CD4-positive, CD25-positive, alpha-beta regulatory T cell (primary cell): Measurements from ENCODE around the gene RCL1. TPM values are rescaled to one million over a fixed set of nuclear protein-coding genes. Genes with fewer than 3 reads are reported as not detected.
"Not testable (repeated sequence)": the region's sequence is repeated elsewhere in the genome, so short reads cannot be mapped to it uniquely, and the experiment has no call there.

Experiments used
- ATAC-seq, 2 donors: fragments of 150-1000 bp; cut with Tn5 transposase; one replicate each; pipeline ENCODE4 v1.10.0; 2021; ENCODE audit warnings: low read depth in 2 of 2, moderate number of reproducible peaks in 2 of 2, moderate library complexity in 1 of 2
- DNase-seq, 3 donors: peaks; one replicate each; pipeline versions ENCODE4 v3.0.0 to v3.0.0-alpha.2; 2012 to 2022; ENCODE audit warnings: mixed read lengths in 1 of 3
- H3K27ac ChIP-seq: one replicate; pipeline ENCODE4 v1.7.0; 2013; ENCODE audit warnings: mild to moderate bottlenecking, low read length; ENCODE audit not compliant: insufficient read depth, poor library complexity, severe bottlenecking
- H3K27me3 ChIP-seq: one replicate; pipeline ENCODE4 v1.7.0; 2013; ENCODE audit warnings: low read length; ENCODE audit not compliant: control insufficient read depth, insufficient read depth
- H3K36me3 ChIP-seq: one replicate; pipeline ENCODE4 v1.7.0; 2013; ENCODE audit warnings: mild to moderate bottlenecking, low read length, moderate library complexity; ENCODE audit not compliant: control insufficient read depth, insufficient read depth
- H3K4me1 ChIP-seq: 2 replicates; pipeline ENCODE4 v1.7.0; 2013; ENCODE audit warnings: mild to moderate bottlenecking, low read length; ENCODE audit not compliant: insufficient read depth, control insufficient read depth, poor library complexity, severe bottlenecking
- H3K4me3 ChIP-seq: one replicate; pipeline ENCODE4 v1.7.0; 2013; ENCODE audit warnings: low read depth, mild to moderate bottlenecking, low read length, moderate library complexity
- H3K9me3 ChIP-seq, 2 experiments: 1 replicate in 1 of 2; 2 replicates in 1 of 2; pipeline ENCODE4 v1.7.0; 2013; ENCODE audit warnings: low read length in 2 of 2, mild to moderate bottlenecking in 1 of 2, moderate library complexity in 1 of 2; ENCODE audit not compliant: control insufficient read depth in 2 of 2
- H3K27ac Mint-ChIP-seq, 3 donors: one replicate each; pipeline ENCODE4 v1.8.0; 2020 to 2022; ENCODE audit warnings: mild to moderate bottlenecking in 3 of 3, mixed read lengths in 3 of 3, moderate library complexity in 2 of 3
- H3K27me3 Mint-ChIP-seq: one replicate; pipeline ENCODE4 v1.8.0; 2022; ENCODE audit warnings: mild to moderate bottlenecking, mixed read lengths
- H3K36me3 Mint-ChIP-seq: one replicate; pipeline ENCODE4 v1.8.0; 2020; ENCODE audit warnings: mixed read lengths
- H3K4me1 Mint-ChIP-seq, 4 donors: one replicate each; pipeline ENCODE4 v1.8.0; 2020 to 2022; ENCODE audit warnings: mixed read lengths in 4 of 4, mild to moderate bottlenecking in 1 of 4
- H3K4me3 Mint-ChIP-seq, 4 donors: one replicate each; pipeline ENCODE4 v1.8.0; 2020 to 2022; ENCODE audit warnings: mild to moderate bottlenecking in 4 of 4, mixed read lengths in 4 of 4, moderate library complexity in 3 of 4
- H3K9me3 Mint-ChIP-seq, 7 donors: one replicate each; pipeline ENCODE4 v1.8.0; 2020 to 2022; ENCODE audit warnings: mixed read lengths in 7 of 7, mild to moderate bottlenecking in 3 of 7, moderate library complexity in 2 of 7
- polyA plus RNA-seq, 4 donors: library from polyadenylated mRNA; unstranded; fragments of 300-500 nt; fragmentation: Illumina TruSeq; gene quantifications; one replicate each; pipeline ENCODE4 v1.2.3, GENCODE V29; 2021
- total RNA-seq: library from RNA; stranded (reverse); gene quantifications from one replicate; pipeline ENCODE4 v1.2.3, GENCODE V29; 2022

The RCL1 gene
- total RNA-seq (27.9 TPM), polyA plus RNA-seq (10 to 100 TPM; 13.3 to 19.2 (median 14.5) TPM)

- Mint-ChIP-seq H3K36me3 (no peaks in the 10 kb centered on the region), H3K4me1 (peaks cover 3 to 51% (median 33%) of the 10 kb centered on the region in 4 donors), H3K9me3 (no peaks in the 10 kb centered on the region), H3K4me3 (peak within 1 kb of the TSS; percentile 94 to 98 (median 95)), H3K27ac (peak within 1 kb of the TSS; percentile 87 to 96 (median 95)), H3K27me3 (peaks cover 12% of the 10 kb centered on the region)
- Histone ChIP-seq H3K27me3 (no peaks in the 10 kb centered on the region), H3K9me3 (no peaks in the 10 kb centered on the region), H3K4me1 (peaks cover 23% of the 10 kb centered on the region), H3K4me3 (peak within 1 kb of the TSS; percentile 94), H3K27ac (peak within 1 kb of the TSS; percentile 76), H3K36me3 (no peaks in the 10 kb centered on the region)
- DNase-seq (peak; percentile 93 to 98 (median 97)), ATAC-seq (peak; percentile 95 to 96)
Observed at GRCh38 chr9:4792572-4793458, at the start of gene RCL1. Gene RCL1 (plus strand): TSS chr9:4792944. CDS start chr9:4793092, 148 bp downstream.

GRCh38 chr9:4743131-4743875 is 49.4 kb upstream of the RCL1 start:
- no peaks in the 10 kb centered on the region for H3K27me3 Mint-ChIP-seq
- peak overlapping the region; percentile 17 to 99 (median 62) for H3K4me3 Mint-ChIP-seq
- no peaks in the 10 kb centered on the region for H3K9me3 Mint-ChIP-seq
- H3K4me1 ChIP-seq, result peaks cover 32% of the 10 kb centered on the region
- no peaks in the 10 kb centered on the region for H3K27me3 ChIP-seq
- H3K4me3 ChIP-seq, result no peak overlapping the region
- peaks cover 7 to 28% (median 18%) of the 10 kb centered on the region in 4 donors for H3K4me1 Mint-ChIP-seq
- no peaks in the 10 kb centered on the region for H3K9me3 ChIP-seq
- H3K27ac Mint-ChIP-seq, result peak overlapping the region; percentile 8 to 19 (median 11)
- H3K27ac ChIP-seq, result no peak overlapping the region
- no peak for ATAC-seq
- DNase-seq, result no peak
- no peaks in the 10 kb centered on the region for H3K36me3 Mint-ChIP-seq
- H3K36me3 ChIP-seq, result no peaks in the 10 kb centered on the region

GRCh38 chr9:4746278-4747030 is 46.3 kb upstream of the RCL1 start:
- Histone ChIP-seq H3K9me3 (no peaks in the 10 kb centered on the region), H3K27me3 (no peaks in the 10 kb centered on the region), H3K4me1 (peaks cover 7% of the 10 kb centered on the region), H3K4me3 (no peak overlapping the region), H3K27ac (no peak overlapping the region), H3K36me3 (no peaks in the 10 kb centered on the region)
- no peaks in the 10 kb centered on the region for H3K36me3 Mint-ChIP-seq
- H3K27ac Mint-ChIP-seq, result no peak overlapping the region
- peaks cover 6 to 12% (median 11%) of the 10 kb centered on the region in 4 donors for H3K4me1 Mint-ChIP-seq
- ATAC-seq (no peak), DNase-seq (no peak)
- no peaks in the 10 kb centered on the region for H3K9me3 Mint-ChIP-seq
- H3K4me3 Mint-ChIP-seq, result no peak overlapping the region
- H3K27me3 Mint-ChIP-seq, result peaks cover 16% of the 10 kb centered on the region

GRCh38 chr9:4748612-4749011 is 44.1 kb upstream of the RCL1 start:
- Mint-ChIP-seq H3K4me1 (peaks cover 2 to 12% (median 8%) of the 10 kb centered on the region in 4 donors), H3K36me3 (no peaks in the 10 kb centered on the region)
- no peaks in the 10 kb centered on the region for H3K27me3 ChIP-seq

GRCh38 chr9:4750023-4750673 is 42.6 kb upstream of the RCL1 start:
- no peak overlapping the region for H3K27ac Mint-ChIP-seq
- Histone ChIP-seq H3K4me1 (no peaks in the 10 kb centered on the region), H3K9me3 (no peaks in the 10 kb centered on the region), H3K36me3 (no peaks in the 10 kb centered on the region), H3K27ac (no peak overlapping the region), H3K27me3 (no peaks in the 10 kb centered on the region), H3K4me3 (no peak overlapping the region)
- H3K36me3 Mint-ChIP-seq, result no peaks in the 10 kb centered on the region
- peak in 2 of 3 donors; percentile 38 to 64 for DNase-seq
- peak in 1 of 2 donors; percentile 40 for ATAC-seq
- H3K4me1 Mint-ChIP-seq, result peaks cover 2 to 9% (median 6%) of the 10 kb centered on the region in 4 donors
- peaks cover 20% of the 10 kb centered on the region for H3K27me3 Mint-ChIP-seq
- H3K9me3 Mint-ChIP-seq, result no peaks in the 10 kb centered on the region
- no peak overlapping the region for H3K4me3 Mint-ChIP-seq

More at GRCh38 chr9:4748612-4749011, 44.1 kb upstream of the RCL1 start:
- Histone ChIP-seq H3K27ac (no peak overlapping the region), H3K9me3 (no peaks in the 10 kb centered on the region), H3K4me1 (no peaks in the 10 kb centered on the region), H3K4me3 (no peak overlapping the region), H3K36me3 (no peaks in the 10 kb centered on the region)
- ATAC-seq, result no peak
- H3K27ac Mint-ChIP-seq, result no peak overlapping the region
- no peak for DNase-seq
- H3K27me3 Mint-ChIP-seq, result peaks cover 20% of the 10 kb centered on the region
- no peaks in the 10 kb centered on the region for H3K9me3 Mint-ChIP-seq
- H3K4me3 Mint-ChIP-seq, result no peak overlapping the region

GRCh38 chr9:4754530-4754929 is 38.2 kb upstream of the RCL1 start:
- not testable (repeated sequence) for H3K9me3 ChIP-seq, H3K4me1 ChIP-seq, H3K9me3 Mint-ChIP-seq, H3K27me3 ChIP-seq, H3K4me1 Mint-ChIP-seq, H3K27ac ChIP-seq, H3K27ac Mint-ChIP-seq, ATAC-seq, H3K36me3 Mint-ChIP-seq, H3K4me3 Mint-ChIP-seq, H3K4me3 ChIP-seq, H3K36me3 ChIP-seq, DNase-seq
- H3K27me3 Mint-ChIP-seq, result peaks cover 47% of the 10 kb centered on the region

GRCh38 chr9:4755026-4755609 is 37.6 kb upstream of the RCL1 start:
- H3K4me3 Mint-ChIP-seq, result no peak overlapping the region
- no peaks in the 10 kb centered on the region for H3K4me1 ChIP-seq

More at GRCh38 chr9:4755026-4755609, 37.6 kb upstream of the RCL1 start:
- no peaks in the 10 kb centered on the region for H3K9me3 ChIP-seq
- ATAC-seq, result no peak
- no peak overlapping the region for H3K4me3 ChIP-seq
- H3K4me1 Mint-ChIP-seq, result peaks cover 1 to 5% (median 2%) of the 10 kb centered on the region in 4 donors
- peaks cover 44% of the 10 kb centered on the region for H3K27me3 Mint-ChIP-seq
- no peak overlapping the region for H3K27ac ChIP-seq
- no peaks in the 10 kb centered on the region for H3K36me3 ChIP-seq
- peaks cover 0 to 2% (median 0%) of the 10 kb centered on the region in 7 donors for H3K9me3 Mint-ChIP-seq
- DNase-seq, result no peak
- no peaks in the 10 kb centered on the region for H3K36me3 Mint-ChIP-seq
- no peaks in the 10 kb centered on the region for H3K27me3 ChIP-seq
- H3K27ac Mint-ChIP-seq, result no peak overlapping the region
